H1 (cell line): ENCODE results near the gene PCDHA12. TPM values are rescaled to one million over a fixed set of nuclear protein-coding genes. Genes with fewer than 3 reads are reported as not detected.

ENCODE experiments used
- ASH2L ChIP-seq: fragments of 200-600, 300-600 bp; sonication (generic); IDR thresholded peaks from one replicate; pipeline ENCODE4 v1.7.1; 2017; ENCODE audit warnings: low read length
- BACH1 ChIP-seq: IDR thresholded peaks from 2 replicates; pipeline ENCODE4 v1.6.1; 2012; ENCODE audit warnings: low read length, improper control_type of control experiment
- BRCA1 ChIP-seq: IDR thresholded peaks from 2 replicates; pipeline ENCODE4 v1.6.1; 2012; ENCODE audit warnings: low read depth, low read length, improper control_type of control experiment
- CBX5 ChIP-seq: fragments of 300-800, 300-1000 bp; sonication (generic); IDR thresholded peaks from 2 replicates; pipeline ENCODE4 v1.7.1; 2016; ENCODE audit warnings: antibody characterized with exemption, low read length, low read depth
- CHD1 ChIP-seq: IDR thresholded peaks from 2 replicates; pipeline ENCODE4 v1.6.1; 2012; ENCODE audit warnings: low read depth, low read length, improper control_type of control experiment
- CREB1 ChIP-seq: IDR thresholded peaks from 2 replicates; pipeline ENCODE4 v1.6.1; 2012; ENCODE audit warnings: inconsistent platforms
- CTCF ChIP-seq, 3 experiments: IDR thresholded peaks; 1 replicate in 2 of 3; 2 replicates in 1 of 3; pipeline versions ENCODE4 v1.5.1 to v1.6.1; 2011; ENCODE audit warnings: low read length in 3 of 3, mild to moderate bottlenecking in 3 of 3, inconsistent platforms in 2 of 3, low read depth in 1 of 3, moderate library complexity in 1 of 3; ENCODE audit not compliant: insufficient read depth in 1 of 3; ENCODE audit errors: control extremely low read depth in 1 of 3
- HDAC2 ChIP-seq, 2 experiments: fragments of 300-600 bp in 1 of 2; sonication (generic) in 1 of 2; IDR thresholded peaks; 2 replicates each; pipeline ENCODE4 v1.6.1; 2011 to 2012; ENCODE audit warnings: low read depth in 2 of 2, low read length in 2 of 2, mild to moderate bottlenecking in 2 of 2, moderate library complexity in 2 of 2, borderline replicate concordance in 1 of 2, inconsistent platforms in 1 of 2
- JUND ChIP-seq: IDR thresholded peaks from 2 replicates; pipeline ENCODE4 v1.6.1; 2011; ENCODE audit warnings: mild to moderate bottlenecking, improper control_type of control experiment, low read length
- KDM4A ChIP-seq: IDR thresholded peaks from one replicate; pipeline ENCODE4 v1.7.1; 2012; ENCODE audit warnings: low read depth, mild to moderate bottlenecking, moderate library complexity, low read length, inconsistent platforms; ENCODE audit not compliant: severe bottlenecking
- MAFK ChIP-seq: IDR thresholded peaks from 2 replicates; pipeline ENCODE4 v1.6.1; 2012; ENCODE audit warnings: low read depth, mild to moderate bottlenecking, improper control_type of control experiment, low read length
- MAX ChIP-seq: IDR thresholded peaks from 2 replicates; pipeline ENCODE4 v1.6.1; 2012; ENCODE audit warnings: inconsistent platforms
- RAD21 ChIP-seq, 2 experiments: IDR thresholded peaks in 1 of 2; conservative IDR thresholded peaks in 1 of 2; 2 replicates each; pipeline ENCODE4 v1.6.1; 2011; ENCODE audit warnings: low read depth in 2 of 2, low read length in 2 of 2, improper control_type of control experiment in 1 of 2, inconsistent platforms in 1 of 2, mild to moderate bottlenecking in 1 of 2, moderate library complexity in 1 of 2
- SAP30 ChIP-seq: fragments of 300-600 bp; sonication (generic); IDR thresholded peaks from 2 replicates; pipeline ENCODE4 v1.7.1; 2012; ENCODE audit warnings: low read length, moderate library complexity, mild to moderate bottlenecking, inconsistent platforms; ENCODE audit not compliant: insufficient read depth, insufficient replicate concordance
- SIN3A ChIP-seq, 2 experiments: IDR thresholded peaks in 1 of 2; conservative IDR thresholded peaks in 1 of 2; 2 replicates each; pipeline ENCODE4 v1.6.1; 2011 to 2012; ENCODE audit warnings: low read length in 2 of 2, improper control_type of control experiment in 1 of 2, low read depth in 1 of 2, mild to moderate bottlenecking in 1 of 2
- SP4 ChIP-seq: IDR thresholded peaks from 2 replicates; pipeline ENCODE4 v1.6.1; 2012; ENCODE audit warnings: low read length, inconsistent platforms
- SRF ChIP-seq: IDR thresholded peaks from 2 replicates; pipeline ENCODE4 v1.6.1; 2011; ENCODE audit warnings: mild to moderate bottlenecking, low read depth, low read length, moderate library complexity
- SUZ12 ChIP-seq: fragments of 200-600 bp; sonication (generic); IDR thresholded peaks from 2 replicates; pipeline ENCODE4 v1.6.1; 2012; ENCODE audit warnings: mild to moderate bottlenecking, inconsistent platforms, low read length, moderate library complexity, mixed read lengths
- TAF1 ChIP-seq: IDR thresholded peaks from 2 replicates; pipeline ENCODE4 v1.6.1; 2011; ENCODE audit warnings: mild to moderate bottlenecking, low read depth, low read length
- TBP ChIP-seq: IDR thresholded peaks from 2 replicates; pipeline ENCODE4 v1.6.1; 2011; ENCODE audit warnings: low read depth, low read length, improper control_type of control experiment
- polyA plus RNA-seq, 7 experiments: library from polyadenylated mRNA; depleted of rRNA in 3 of 7; stranded (reverse) in 5 of 7; unstranded in 2 of 7; fragments of >200 nt in 5 of 7; fragments of 200-250 nt in 2 of 7; gene quantifications; 1 replicate in 5 of 7; 2 replicates in 1 of 7; 4 replicates in 1 of 7; pipeline versions ENCODE4 v1.2.1 to v1.2.3, GENCODE V29; 2011 to 2013; ENCODE audit warnings: missing spikeins in 2 of 7, mixed read lengths in 2 of 7
- total RNA-seq: library from RNA; stranded (reverse); fragmentation: NEBNext Ultra II Directional; extraction: Animal tissue kit (Norgen Biotek cat#: 25700); gene quantifications from 2 replicates; pipeline ENCODE4 v1.2.1, GENCODE V29; 2021

The PCDHA12 gene
- total and polyA plus RNA-seq, 2 of the 8 experiments (the other 6 are each of a cell fraction or from before 2014, with no cell fraction given): 4.2 to 9.3 TPM

- TF ChIP-seq CBX5: no peak
- TF ChIP-seq TAF1: peak; percentile 72
- TF ChIP-seq SIN3A (conservative IDR thresholded peaks at IDR 0.05 in 1 of 2, IDR thresholded peaks at IDR 0.05 in 1 of 2; ENCODE audit: low read depth in 1 of 2, low read length in 2 of 2): peak; percentile 73 to 81; a peak in 3 of 4 replicates
- TF ChIP-seq TBP: peak; percentile 74
- TF ChIP-seq SUZ12: peak; percentile 25; the same call in 1 of the 2 replicates
- no peak for TF ChIP-seq BACH1
- TF ChIP-seq SP4: peak; percentile 50; the same call in 1 of the 2 replicates
- TF ChIP-seq SAP30: no peak
- no peak for TF ChIP-seq JUND
- TF ChIP-seq ASH2L: peak; percentile 71
- TF ChIP-seq CTCF (IDR thresholded peaks at IDR 0.05; ENCODE audit: control extremely low read depth in 1 of 3, insufficient read depth in 1 of 3, low read depth in 1 of 3, low read length in 3 of 3): peak; percentile 84 to 98 (median 92)
- TF ChIP-seq MAFK: no peak
- no peak for TF ChIP-seq BRCA1
- TF ChIP-seq CREB1: peak; percentile 51; the same call in 1 of the 2 replicates
- TF ChIP-seq SRF: no peak
- peak; percentile 57 for TF ChIP-seq KDM4A
- TF ChIP-seq MAX: peak; percentile 84
- no peak for TF ChIP-seq HDAC2 (IDR thresholded peaks at IDR 0.05; ENCODE audit: borderline replicate concordance in 1 of 2, low read depth in 2 of 2, low read length in 2 of 2)
- TF ChIP-seq CHD1: 0 out of 2 replicates have a peak, but pooled peaks have one; percentile 30
- peak; percentile 80 to 89 for TF ChIP-seq RAD21 (IDR thresholded peaks at IDR 0.05 in 1 of 2, conservative IDR thresholded peaks at IDR 0.05 in 1 of 2; ENCODE audit: low read depth in 2 of 2, low read length in 2 of 2)
These were observed 51.5 kb downstream of the PCDHA12 start (continued) for GRCh38 chr5:140926443-140927227.
